ENCODE results near the gene KANK3. TPM values are rescaled to one million over a fixed set of nuclear protein-coding genes. Genes with fewer than 3 reads are reported as not detected.

Gene KANK3
- total RNA-seq, 1 experiment from 2014 or later, result 7.7 TPM

DNA sequence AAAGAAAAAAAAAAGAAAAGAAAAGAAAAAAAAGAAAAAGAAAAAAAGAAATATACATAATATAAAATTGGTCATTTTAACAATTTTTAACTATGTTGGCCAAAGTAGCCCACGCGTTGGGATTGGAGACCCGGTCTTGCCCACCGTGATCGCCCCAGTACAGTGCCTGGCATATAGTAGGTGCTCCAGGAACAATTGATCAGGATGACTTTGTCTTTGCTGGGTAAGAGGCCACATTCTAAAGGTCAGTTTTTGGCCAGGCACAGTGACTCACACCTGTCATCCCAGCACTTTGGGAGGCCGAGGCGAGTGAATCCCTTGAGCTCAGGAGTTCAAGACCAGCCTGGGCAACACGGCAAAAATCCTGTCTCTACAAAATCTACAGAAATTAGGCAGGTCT lies 17.1 kb upstream of the KANK3 start:
- Histone ChIP-seq H3K23me2 (ENCODE audit: insufficient read length, low read depth, low read length, poor library complexity, severe bottlenecking) (peaks cover 6% of the 10 kb centered on the region), H3K18ac (ENCODE audit: insufficient read length, low read depth, low read length) (no peak overlapping the region), H3K14ac (ENCODE audit: insufficient read depth, low read length) (no peak overlapping the region), H3K4me1 (ENCODE audit: insufficient read depth, low read length) (no peaks in the 10 kb centered on the region), H3K79me2 (ENCODE audit: insufficient read depth, low read length) (no peaks in the 10 kb centered on the region), H3K56ac (ENCODE audit: insufficient read length, low read depth, low read length) (no peak overlapping the region), H3K79me1 (ENCODE audit: insufficient read depth, low read depth, low read length, poor library complexity, severe bottlenecking) (no peaks in the 10 kb centered on the region), H2BK120ac (ENCODE audit: low read depth, low read length, poor library complexity, severe bottlenecking) (no peak overlapping the region), H3K4ac (ENCODE audit: low read depth, low read length) (no peak overlapping the region), H4K8ac (replicated peaks; ENCODE audit: insufficient read length, low read depth, low read length) (no peak overlapping the region), H4K20me1 (ENCODE audit: control insufficient read depth, insufficient read depth, insufficient read length) (no peaks in the 10 kb centered on the region), H2BK5ac (ENCODE audit: insufficient read length, low read length) (no peak overlapping the region), H3K23ac (ENCODE audit: insufficient read length, low read depth, low read length) (no peak overlapping the region), H4K91ac (ENCODE audit: insufficient read length, low read depth, low read length) (no peak overlapping the region), H4K5ac (ENCODE audit: insufficient read length, low read depth, low read length) (no peak overlapping the region), H3K9ac (ENCODE audit: extremely low read depth, insufficient read length, low read length) (no peak overlapping the region), H2BK12ac (ENCODE audit: insufficient read length, low read depth, low read length) (no peak overlapping the region), H3K27ac (ENCODE audit: insufficient read length, low read depth, low read length) (no peak overlapping the region), H2BK15ac (ENCODE audit: low read depth, low read length) (no peak overlapping the region), H3K27me3 (ENCODE audit: insufficient read depth, low read length) (no peaks in the 10 kb centered on the region; the same call in 1 of the 2 replicates), H3K9me3 (ENCODE audit: control insufficient read depth, low read depth, low read length) (no peaks in the 10 kb centered on the region), H3K4me2 (ENCODE audit: insufficient read depth, insufficient read length, low read length) (no peak overlapping the region), H2AFZ (ENCODE audit: low read length) (no peak overlapping the region), H2AK5ac (ENCODE audit: insufficient read length, low read length) (no peak overlapping the region), H3T11ph (ENCODE audit: low read length) (no peak overlapping the region), H2BK20ac (ENCODE audit: low read depth, low read length, poor library complexity, severe bottlenecking) (no peak overlapping the region)
- WGBS (ENCODE audit: extremely low coverage, insufficient read length, low lambda C conversion rate), result no CpG with 5 or more reads among the region's 8 CpGs
- Mint-ChIP-seq H3K27ac (no peak overlapping the region), H3K4me1 (peaks cover 7 to 8% of the 10 kb centered on the region in 2 experiments), H3K9me3 (peaks cover 0 to 3% of the 10 kb centered on the region in 2 experiments; a peak in 2 of 5 replicates), H3K4me3 (no peak overlapping the region), H3K27me3 (ENCODE audit: low read depth) (peaks cover 33% of the 10 kb centered on the region), H3K36me3 (ENCODE audit: insufficient read depth in 1 of 3, low read depth in 3 of 3) (no peaks in the 10 kb centered on the region)
- DNase-seq, result no peak
- TF ChIP-seq, protein P1, sequence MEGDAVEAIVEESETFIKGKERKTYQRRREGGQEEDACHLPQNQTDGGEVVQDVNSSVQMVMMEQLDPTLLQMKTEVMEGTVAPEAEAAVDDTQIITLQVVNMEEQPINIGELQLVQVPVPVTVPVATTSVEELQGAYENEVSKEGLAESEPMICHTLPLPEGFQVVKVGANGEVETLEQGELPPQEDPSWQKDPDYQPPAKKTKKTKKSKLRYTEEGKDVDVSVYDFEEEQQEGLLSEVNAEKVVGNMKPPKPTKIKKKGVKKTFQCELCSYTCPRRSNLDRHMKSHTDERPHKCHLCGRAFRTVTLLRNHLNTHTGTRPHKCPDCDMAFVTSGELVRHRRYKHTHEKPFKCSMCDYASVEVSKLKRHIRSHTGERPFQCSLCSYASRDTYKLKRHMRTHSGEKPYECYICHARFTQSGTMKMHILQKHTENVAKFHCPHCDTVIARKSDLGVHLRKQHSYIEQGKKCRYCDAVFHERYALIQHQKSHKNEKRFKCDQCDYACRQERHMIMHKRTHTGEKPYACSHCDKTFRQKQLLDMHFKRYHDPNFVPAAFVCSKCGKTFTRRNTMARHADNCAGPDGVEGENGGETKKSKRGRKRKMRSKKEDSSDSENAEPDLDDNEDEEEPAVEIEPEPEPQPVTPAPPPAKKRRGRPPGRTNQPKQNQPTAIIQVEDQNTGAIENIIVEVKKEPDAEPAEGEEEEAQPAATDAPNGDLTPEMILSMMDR (conservative IDR thresholded peaks at IDR 0.05), result no peak
